GM18861 (cell line): ENCODE data around the gene ADGRG1.
"Not testable (repeated sequence)": the region's sequence is repeated elsewhere in the genome, so short reads cannot be mapped to it uniquely, and the experiment has no call there.

ENCODE experiments used
- ATAC-seq: cut with Tn5 transposase; IDR thresholded peaks from one replicate; pipeline ENCODE4 v1.9.1; 2021; ENCODE audit not compliant: unreplicated experiment

ADGRG1 gene

DNA sequence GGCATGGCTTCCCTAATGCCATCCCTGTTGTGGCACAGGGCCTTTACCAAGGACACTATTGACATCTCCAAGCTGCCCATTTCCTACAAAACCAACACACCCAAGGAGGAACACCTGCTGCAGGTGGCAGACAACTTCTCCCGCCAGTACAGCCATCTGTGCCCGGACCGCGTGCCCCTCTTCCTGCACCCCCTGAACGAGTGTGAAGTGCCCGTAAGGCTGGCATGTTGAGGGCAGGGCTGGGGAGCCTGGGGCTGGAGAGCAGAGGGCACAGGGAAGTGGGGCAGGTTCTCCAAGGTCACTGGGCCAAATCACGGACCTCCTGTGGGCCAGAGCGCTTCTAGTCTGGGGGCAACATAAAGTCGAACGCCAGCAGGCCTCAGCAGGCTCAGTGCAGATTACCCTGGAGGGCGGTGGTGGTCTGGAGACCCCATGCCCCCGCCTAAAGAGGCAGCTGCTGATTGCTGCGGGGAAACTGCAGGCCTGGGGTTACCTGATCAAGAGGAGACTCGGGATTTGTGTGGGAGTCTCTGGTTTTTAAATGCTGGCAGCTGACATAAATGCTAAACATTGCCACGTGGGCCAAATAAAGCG is 70.5 kb downstream of the ADGRG1 start:
- ATAC-seq, result no peak

DNA sequence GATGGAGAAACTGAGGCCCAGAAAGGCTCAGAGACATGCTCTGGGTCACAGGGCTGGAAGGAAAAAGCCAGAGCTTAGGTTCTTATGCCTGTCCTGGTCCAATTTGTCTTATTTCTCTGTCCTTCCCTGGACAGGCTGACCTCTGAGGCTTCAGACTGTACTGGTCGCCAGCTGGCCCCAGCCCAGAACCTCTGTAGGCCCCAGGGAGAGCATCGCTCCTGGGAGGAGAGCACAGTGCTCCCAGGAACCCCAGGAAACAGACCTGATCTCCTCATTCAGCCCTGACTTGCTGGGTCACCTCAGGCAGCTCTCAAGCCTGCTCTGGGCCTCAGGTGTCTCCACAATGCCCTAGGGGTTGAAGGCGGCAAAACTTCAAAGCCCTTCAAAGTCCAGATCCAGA is 71.1 kb downstream of the ADGRG1 start:
- ATAC-seq, result no peak

DNA sequence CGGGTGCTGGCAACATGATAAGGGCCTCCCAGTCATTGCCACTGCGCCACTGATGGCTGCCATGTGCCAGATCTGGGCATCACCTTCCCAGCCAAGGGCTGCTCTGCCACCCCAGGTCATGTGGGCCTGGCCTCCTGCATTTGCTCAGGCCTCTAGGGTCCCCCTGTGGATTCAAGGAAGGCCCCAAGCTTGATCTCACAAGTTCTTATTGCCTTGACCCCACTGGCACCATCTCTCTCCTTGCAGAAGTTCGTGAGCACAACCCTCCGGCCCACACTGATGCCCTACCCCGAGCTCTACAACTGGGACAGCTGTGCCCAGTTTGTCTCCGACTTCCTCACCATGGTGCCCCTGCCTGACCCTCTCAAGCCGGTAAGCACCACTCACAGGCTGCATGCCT is 71.5 kb downstream of the ADGRG1 start:
- no peak for ATAC-seq

DNA sequence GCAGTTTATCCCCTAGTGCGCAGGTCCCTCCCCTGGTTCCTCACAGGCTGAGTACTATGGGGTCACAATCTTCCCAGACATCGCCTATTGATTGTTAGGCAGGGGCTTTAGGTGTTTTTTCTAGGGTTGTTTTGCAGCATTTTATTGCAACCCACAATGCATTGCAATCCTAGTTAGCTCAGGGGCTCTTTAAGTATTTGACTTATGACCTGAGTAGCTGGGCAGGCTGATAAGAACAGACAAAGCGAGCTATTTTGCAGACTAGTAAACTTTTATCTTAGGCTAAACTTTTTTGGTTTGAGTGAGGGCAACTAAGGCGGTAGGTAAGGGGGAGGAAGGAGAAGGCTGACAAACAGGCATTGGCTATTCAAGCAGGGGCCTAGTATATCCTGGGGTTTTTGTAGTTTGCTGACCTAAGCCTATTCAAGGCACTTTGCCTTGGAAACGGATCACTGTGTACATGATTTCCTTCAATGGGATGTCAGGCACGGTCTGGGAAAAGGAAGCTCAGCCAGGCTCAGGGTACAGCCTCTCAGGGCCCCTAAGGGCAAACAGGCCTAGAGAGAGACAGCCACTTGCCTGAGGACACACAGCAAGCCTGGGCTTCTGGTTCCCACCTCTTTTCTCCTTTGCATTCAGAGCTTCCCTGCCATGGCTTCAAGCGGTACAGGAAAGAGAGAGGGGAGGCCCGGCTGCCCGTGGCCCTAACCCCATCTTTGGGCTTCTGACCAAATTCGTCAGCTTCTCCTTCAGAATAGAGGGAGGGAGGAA is 72.5 kb downstream of the ADGRG1 start:
- ATAC-seq, result no peak

DNA sequence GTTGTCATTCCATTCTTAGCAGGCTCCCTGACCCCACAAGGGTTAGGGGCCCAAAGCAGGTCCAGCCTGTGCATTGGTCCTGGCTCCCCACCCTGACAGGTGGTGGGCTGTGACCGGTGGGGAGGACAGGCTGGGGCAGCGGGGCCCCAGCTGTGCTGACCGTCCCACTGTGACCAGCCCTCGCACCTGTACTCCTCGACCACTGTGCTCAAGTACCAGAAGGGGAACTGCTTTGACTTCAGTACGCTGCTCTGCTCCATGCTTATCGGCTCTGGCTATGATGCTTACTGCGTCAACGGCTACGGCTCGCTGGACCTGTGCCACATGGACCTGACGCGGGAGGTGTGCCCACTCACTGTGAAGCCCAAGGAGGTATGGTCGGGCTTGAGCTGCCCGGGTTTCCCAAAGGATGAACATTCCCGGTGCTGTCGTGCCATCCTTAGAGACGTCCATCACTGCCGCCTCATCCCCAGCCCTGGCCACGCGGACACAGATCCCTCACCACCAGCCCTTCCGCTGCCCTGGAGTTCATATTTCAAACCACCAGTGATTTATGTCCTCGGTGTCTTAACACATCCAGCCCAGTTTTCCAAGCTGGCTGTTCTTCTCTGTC is 73.4 kb downstream of the ADGRG1 start:
- ATAC-seq, result no peak

DNA sequence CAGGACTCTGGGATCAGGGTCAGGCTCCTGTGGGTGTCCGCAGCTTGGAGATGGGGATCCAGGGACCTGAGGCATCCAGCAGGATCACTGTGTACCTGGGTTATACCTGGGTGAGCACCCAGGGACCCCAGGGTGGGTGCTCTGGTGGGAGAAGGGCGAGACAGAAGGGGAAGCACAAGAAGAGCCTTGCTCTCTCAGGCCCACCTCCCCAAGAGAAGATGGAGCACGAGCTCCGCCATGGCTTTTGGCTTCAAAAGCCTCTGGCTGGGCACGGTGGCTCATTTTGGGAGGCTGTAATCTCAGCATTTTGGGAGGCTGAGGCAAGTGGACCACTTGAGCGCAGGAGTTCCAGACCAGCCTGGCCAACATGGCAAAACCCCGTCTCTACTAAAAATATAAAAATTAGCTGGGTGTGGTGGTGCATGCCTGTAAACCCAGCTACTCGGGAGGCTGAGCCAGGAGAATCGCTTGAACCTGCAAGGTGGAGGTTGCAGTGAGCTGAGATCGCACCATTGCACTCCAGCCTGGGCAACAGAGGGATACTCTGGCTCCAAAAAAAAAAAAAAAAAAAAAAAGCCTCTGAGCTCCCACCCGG is 75.1 kb downstream of the ADGRG1 start:
- ATAC-seq, result no peak

DNA sequence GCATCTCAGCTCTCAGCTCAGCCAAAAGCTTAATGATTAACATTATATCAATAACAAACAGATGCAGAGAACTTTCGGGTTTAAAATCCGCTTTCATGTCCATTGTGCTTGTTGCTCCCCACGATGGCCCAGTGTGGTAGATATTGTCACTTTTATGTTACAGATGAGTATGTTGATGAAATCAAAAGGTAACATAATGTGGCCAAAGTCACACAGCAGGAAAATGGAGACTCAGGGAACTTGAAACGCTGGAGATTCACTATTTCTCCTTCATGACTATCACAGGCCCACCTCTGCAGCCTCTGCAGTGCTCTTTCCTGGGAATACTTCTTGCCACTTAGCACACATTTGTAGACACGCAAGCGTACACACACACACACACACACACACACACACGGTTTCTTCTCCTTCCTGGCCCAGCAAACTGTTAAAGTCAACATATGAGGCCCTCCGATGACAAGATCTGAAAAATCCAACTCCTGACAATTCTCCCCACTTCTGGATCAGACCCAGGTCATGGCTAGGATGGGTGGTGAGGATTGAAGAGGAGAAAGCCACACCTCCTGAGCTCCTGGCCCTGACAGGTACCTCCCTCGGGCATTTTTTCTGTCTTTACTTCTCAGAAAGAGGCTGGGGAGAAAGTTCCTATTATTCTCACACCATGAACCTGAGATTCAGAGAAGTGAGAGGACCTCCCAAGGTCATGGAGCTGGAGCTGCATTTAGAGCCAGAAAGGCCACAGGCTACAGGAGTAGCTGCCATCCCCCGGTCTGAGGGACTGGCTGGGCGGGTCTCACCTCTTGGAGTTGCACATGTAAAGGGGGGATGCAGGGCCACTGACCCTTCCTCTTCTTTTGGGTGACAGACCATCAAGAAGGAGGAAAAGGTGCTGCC is 75.8 kb downstream of the ADGRG1 start:
- no peak for ATAC-seq

DNA sequence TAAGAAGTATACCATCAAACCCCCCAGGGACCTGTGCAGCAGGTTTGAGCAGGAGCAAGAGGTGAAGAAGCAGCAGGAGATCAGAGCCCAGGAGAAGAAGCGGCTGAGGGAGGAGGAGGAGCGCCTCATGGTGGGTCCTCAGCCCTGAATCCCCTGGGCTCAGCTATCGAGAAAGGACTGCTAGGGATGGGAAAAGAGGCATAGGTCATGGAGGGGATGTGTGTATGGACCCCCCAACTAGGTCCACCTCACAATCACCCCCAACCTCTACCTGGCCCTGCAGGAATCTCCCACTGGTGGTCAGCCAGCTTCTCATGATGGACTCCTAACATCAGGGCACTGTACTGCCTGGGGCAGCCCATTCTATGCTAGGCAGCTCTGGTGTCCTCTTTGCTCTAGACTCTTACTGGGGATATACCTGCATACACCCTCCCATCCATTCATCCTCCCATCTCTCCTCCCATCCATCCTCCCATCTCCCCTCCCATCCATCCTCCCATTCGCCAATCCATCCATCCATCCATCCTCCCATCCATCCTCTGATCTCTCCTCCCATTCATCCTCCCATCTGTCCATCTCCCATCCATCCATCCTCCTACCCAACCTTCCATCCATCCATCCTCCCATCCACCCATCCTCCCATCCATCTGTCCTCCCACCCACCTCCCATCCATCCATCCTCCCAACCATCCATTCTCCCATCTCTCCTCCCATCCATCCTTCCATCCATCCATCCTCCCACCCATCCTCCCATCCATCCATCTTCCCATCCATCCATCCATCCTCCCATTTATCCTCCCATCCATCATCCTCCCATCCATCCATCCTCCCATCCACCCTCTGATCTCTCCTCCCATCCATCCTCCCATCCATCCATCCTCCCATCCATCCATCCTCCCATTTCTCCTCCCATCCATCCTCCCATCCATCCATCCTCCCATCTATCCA is 76.7 kb downstream of the ADGRG1 start:
- no peak for ATAC-seq

DNA sequence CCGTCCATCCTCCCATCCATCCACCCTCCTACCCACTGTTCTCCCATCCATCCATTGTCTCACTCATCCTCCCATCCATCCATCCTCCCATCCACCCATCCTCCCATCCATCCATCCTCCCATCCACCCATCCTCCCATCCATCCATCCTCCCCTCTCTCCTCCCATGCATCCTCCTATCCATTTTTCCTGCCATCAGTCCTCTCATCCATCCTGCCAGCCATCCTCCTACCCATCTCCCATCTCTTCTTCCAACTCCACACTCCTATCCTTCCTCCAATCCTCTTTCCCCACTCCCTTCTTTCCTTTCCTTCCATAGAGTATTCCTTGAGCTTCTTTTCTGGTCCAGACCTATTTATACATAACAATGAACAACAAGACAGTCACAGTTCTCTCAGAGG is 78.3 kb downstream of the ADGRG1 start:
- ATAC-seq, result no peak

DNA sequence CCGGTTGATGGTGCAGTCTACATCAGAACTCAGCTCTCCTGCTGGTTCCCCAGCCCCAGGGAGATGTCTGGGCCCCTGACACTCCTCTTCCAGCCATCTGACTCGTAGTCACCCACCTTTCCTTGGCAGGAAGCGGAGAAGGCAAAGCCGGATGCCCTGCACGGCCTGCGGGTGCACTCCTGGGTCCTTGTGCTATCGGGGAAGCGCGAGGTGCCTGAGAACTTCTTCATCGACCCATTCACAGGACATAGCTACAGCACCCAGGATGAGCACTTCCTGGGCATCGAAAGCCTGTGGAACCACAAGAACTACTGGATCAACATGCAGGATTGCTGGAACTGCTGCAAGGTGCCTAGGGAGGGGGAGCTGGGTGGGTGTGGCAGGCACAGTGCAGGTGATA is 78.9 kb downstream of the ADGRG1 start:
- no peak for ATAC-seq

DNA sequence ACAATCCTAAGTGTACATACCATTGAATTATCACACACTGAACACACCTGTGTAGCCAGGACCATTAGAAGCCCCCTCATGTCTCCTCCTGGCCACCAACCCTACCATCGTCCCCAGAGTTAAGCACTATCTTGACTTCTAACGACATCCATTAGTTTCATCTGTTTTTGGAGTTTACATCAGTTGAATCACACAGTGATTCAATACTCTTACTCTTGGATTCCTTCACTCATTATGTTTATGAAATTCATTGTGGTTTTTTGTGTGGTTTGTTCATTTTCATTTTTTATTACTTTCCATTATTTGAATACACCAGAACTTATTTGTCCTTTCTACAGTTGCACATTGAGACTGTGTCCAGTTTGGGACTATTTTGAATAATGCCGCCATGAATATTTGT is 79.7 kb downstream of the ADGRG1 start:
- ATAC-seq, result no peak

DNA sequence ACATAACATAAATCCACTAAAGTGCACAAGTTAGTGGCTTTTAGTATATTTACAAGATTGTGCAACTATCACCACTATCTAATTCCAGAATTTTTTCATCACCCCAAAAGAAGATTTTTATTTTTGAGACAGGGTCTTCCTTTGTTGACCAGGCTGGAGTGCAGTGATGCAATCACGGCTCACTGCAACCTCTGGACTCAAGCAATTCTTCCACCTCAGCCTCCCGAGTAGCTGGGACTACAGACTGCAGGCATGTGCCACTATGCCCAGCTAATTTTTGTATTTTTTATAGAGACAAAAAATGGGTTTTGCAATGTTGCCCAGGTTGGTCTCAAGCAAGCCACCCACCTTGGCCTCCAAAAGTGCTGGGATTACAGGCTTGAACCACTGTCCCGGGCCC is 81.2 kb downstream of the ADGRG1 start:
- ATAC-seq, result no peak

DNA sequence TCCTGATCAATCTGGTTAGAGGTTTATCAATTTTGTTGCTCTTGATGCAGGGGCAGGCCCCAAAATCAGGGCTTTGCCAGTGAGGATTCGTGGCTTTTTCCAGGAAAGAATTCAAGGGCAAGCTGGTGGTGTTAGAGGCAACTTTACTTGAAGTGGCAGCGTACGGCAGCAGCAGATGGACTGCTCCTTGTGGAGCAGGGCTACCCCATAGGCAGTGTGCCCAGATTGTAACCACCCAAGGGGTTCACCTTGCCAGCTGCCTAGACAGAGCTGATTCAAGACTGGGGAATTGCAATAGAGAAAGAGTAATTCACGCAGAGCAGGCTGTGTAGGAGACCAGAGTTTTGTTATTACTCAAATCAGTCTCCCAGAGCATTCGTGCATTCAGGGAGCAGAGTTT is 82.9 kb downstream of the ADGRG1 start:
- ATAC-seq, result no peak

DNA sequence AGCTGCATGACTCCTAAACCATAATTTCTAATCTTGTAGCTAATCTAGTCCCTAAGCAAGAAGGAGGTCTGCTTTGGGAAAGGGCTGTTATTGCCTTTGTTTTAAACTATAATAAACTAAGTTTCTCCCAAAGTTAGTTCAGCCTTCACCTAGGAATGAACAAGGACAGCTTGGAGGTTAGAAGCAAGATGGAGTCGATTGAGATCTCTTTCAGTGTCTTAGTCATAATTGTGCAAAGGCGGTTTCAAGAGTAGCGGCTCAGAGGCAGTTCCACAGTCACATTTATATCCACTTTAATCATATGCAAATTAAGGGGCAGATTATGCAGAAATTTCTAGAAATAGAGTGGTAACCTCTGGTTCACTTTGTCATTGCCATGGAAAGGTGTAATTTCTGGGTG is 83.6 kb downstream of the ADGRG1 start:
- ATAC-seq, result no peak

DNA sequence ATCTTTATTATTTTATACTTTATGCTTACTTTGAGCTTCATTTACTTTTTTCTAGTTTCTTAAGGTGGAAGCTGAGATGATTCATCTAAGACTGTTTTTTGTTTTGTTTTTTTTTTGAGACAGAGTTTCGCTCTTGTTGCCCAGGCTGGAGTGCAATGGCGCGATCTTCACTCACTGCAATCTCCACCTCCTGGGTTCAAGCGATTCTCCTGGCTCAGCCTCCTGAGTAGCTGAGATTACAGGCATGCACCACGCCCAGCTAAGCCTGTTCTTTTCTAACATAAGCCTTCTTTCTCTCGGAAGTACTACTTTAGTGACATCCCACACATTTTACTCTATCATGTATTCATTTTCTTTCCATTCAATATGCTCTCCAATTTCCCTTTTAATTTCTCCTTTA is 84.1 kb downstream of the ADGRG1 start:
- not testable (repeated sequence) for ATAC-seq

DNA sequence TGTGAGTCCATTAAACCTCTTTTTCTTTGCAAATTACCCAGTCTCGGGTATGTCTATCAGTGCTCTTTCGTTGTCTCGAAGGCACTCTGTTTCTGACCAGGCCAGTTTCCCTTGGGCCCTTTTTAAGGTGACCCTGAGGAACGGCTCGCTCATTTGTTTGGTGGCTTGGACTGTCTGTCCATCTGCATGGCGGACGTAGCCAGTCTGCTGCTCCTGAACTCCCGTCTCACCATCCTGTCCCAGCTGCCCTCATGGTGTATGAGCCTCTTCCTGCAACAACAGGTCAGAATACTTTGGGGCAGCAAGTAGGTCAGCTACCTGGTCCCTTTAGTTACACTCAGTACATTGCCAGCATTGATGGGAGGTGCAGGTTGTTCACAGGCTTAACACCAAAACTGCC is 85.2 kb downstream of the ADGRG1 start:
- no peak for ATAC-seq

DNA sequence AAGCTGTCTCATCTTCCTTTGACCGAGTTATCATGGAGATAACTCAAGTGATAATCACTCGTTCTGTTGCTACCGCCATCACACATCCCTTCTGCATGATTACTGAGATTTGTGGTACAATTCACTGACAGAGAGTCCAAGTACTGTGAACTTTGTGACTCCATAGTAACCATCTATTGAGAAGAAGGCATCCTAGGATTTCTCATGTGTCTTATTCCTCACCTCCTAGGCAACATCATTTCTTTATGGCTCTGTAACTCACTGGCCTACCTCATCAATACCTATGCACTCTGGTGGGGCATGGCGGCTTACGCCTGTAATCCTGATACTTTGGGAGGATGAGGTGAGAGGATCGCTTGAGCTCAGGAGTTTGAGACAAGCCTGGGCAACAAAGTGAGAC is 85.6 kb downstream of the ADGRG1 start:
- ATAC-seq, result no peak
